GM18867 (cell line): ENCODE measurements around the gene PCBP1.
"Not testable (repeated sequence)": the region's sequence is repeated elsewhere in the genome, so short reads cannot be mapped to it uniquely, and the experiment has no call there.

Experiments used
- ATAC-seq: cut with Tn5 transposase; IDR thresholded peaks from one replicate; pipeline ENCODE4 v1.9.1; 2021; ENCODE audit warnings: mild to moderate bottlenecking, moderate library complexity; ENCODE audit not compliant: unreplicated experiment

PCBP1 gene

GRCh38 chr2:70080610-70081200 lies 6.6 kb upstream of the PCBP1 start:
- ATAC-seq = no peak

- no peak for ATAC-seq
Observed at GRCh38 chr2:70081221-70081620, 6.1 kb upstream of the PCBP1 start.

- ATAC-seq = peak; percentile 35
Observed at GRCh38 chr2:70083344-70084156, 3.7 kb upstream of the PCBP1 start.

- ATAC-seq = no peak
Observed at GRCh38 chr2:70084973-70085710, 2.1 kb upstream of the PCBP1 start.

GRCh38 chr2:70085711-70086277 lies 1.5 kb upstream of the PCBP1 start:
- no peak for ATAC-seq

- ATAC-seq = peak; percentile 28
Observed at GRCh38 chr2:70086278-70086837, 919 bp upstream of the PCBP1 start.

- ATAC-seq = no peak
Observed at GRCh38 chr2:70087702-70088597, 673 bp downstream of the PCBP1 start.

- no peak for ATAC-seq
Observed at GRCh38 chr2:70088598-70089219, 1.4 kb downstream of the PCBP1 start.

GRCh38 chr2:70089220-70089982 lies 2.1 kb downstream of the PCBP1 start:
- no peak for ATAC-seq

- ATAC-seq = no peak
Observed at GRCh38 chr2:70089983-70090525, 2.8 kb downstream of the PCBP1 start.

GRCh38 chr2:70090706-70091334 lies 3.5 kb downstream of the PCBP1 start:
- ATAC-seq = no peak

- ATAC-seq = no peak
Observed at GRCh38 chr2:70091364-70091763, 4.1 kb downstream of the PCBP1 start.

GRCh38 chr2:70091816-70092215 lies 4.5 kb downstream of the PCBP1 start:
- no peak for ATAC-seq

GRCh38 chr2:70092576-70093243 lies 5.4 kb downstream of the PCBP1 start:
- ATAC-seq = not testable (repeated sequence)

GRCh38 chr2:70094171-70094977 lies 7.1 kb downstream of the PCBP1 start:
- no peak for ATAC-seq

GRCh38 chr2:70094978-70095719 lies 7.9 kb downstream of the PCBP1 start:
- peak; percentile 68 for ATAC-seq
